GM12878 (cell line): ENCODE data around the gene TRPM3.

ENCODE experiments used
- ATF3 ChIP-seq: IDR thresholded peaks from 2 replicates; pipeline ENCODE4 v1.6.1; 2011; ENCODE audit warnings: low read depth, mild to moderate bottlenecking, low read length, moderate library complexity, borderline replicate concordance; ENCODE audit errors: extremely low read depth
- BRCA1 ChIP-seq: IDR thresholded peaks from 2 replicates; pipeline ENCODE4 v1.6.1; 2011; ENCODE audit warnings: low read depth, low read length, improper control_type of control experiment
- E2F8 ChIP-seq: fragments of 450-650 bp; IDR thresholded peaks from 2 replicates; pipeline ENCODE4 v1.6.1; 2018; ENCODE audit warnings: mild to moderate bottlenecking, low read depth, moderate library complexity; ENCODE audit not compliant: partially characterized antibody
- FOS ChIP-seq: IDR thresholded peaks from 3 replicates; pipeline ENCODE4 v1.6.1; 2011; ENCODE audit warnings: borderline replicate concordance; ENCODE audit not compliant: insufficient read length; ENCODE audit errors: extremely low read depth
- MAX ChIP-seq: IDR thresholded peaks from 2 replicates; pipeline ENCODE4 v1.6.1; 2012; ENCODE audit warnings: low read depth, low read length, improper control_type of control experiment
- MTA3 ChIP-seq: IDR thresholded peaks from 2 replicates; pipeline ENCODE4 v1.6.1; 2012; ENCODE audit warnings: low read length, inconsistent platforms, borderline replicate concordance
- POLR2A ChIP-seq: IDR thresholded peaks from 2 replicates; pipeline ENCODE4 v1.6.1; 2011; ENCODE audit warnings: low read depth, mild to moderate bottlenecking, low read length
- POLR2AphosphoS5 ChIP-seq: IDR thresholded peaks from 2 replicates; pipeline ENCODE4 v1.6.1; 2011; ENCODE audit warnings: mild to moderate bottlenecking, low read length, inconsistent platforms
- RBBP5 ChIP-seq: fragments of 200-600 bp; sonication (generic); conservative IDR thresholded peaks from 2 replicates; pipeline ENCODE4 v1.6.1; 2016
- SIX5 ChIP-seq: IDR thresholded peaks from 2 replicates; pipeline ENCODE4 v1.6.1; 2011; ENCODE audit warnings: mild to moderate bottlenecking, low read depth, low read length, moderate library complexity; ENCODE audit not compliant: severe bottlenecking
- ZNF622 ChIP-seq: fragments of 450-650 bp; IDR thresholded peaks from 2 replicates; pipeline ENCODE4 v1.6.1; 2017; ENCODE audit warnings: mild to moderate bottlenecking, inconsistent platforms

- TF ChIP-seq MTA3 (no peak), POLR2AphosphoS5 (no peak), SIX5 (no peak), POLR2A (no peak), ATF3 (no peak), ZNF622 (no peak), E2F8 (no peak), RBBP5 (no peak), MAX (no peak), FOS (no peak), BRCA1 (no peak)
Measured at GRCh38 chr9:70795841-70796240, 325.6 kb downstream of the TRPM3 start.
